Endodermal cell (in vitro differentiated cells): ENCODE data around the gene KITLG. TPM values are rescaled to one million over a fixed set of nuclear protein-coding genes. Genes with fewer than 3 reads are reported as not detected.

Source experiments
- DNase-seq: peaks from one replicate; pipeline ENCODE4 v3.0.0-alpha.2; 2017
- H3K27ac ChIP-seq: 2 replicates; pipeline ENCODE4 v1.5.1; 2013; ENCODE audit warnings: mild to moderate bottlenecking, low read depth, low read length, moderate library complexity
- H3K27me3 ChIP-seq: 2 replicates; pipeline ENCODE4 v1.6.1; 2013; ENCODE audit warnings: mild to moderate bottlenecking, low read length, moderate library complexity; ENCODE audit not compliant: insufficient read depth, control insufficient read depth, poor library complexity, severe bottlenecking
- H3K36me3 ChIP-seq: 2 replicates; pipeline ENCODE4 v1.7.0; 2013; ENCODE audit warnings: mild to moderate bottlenecking, low read length, moderate library complexity; ENCODE audit not compliant: control insufficient read depth, insufficient read depth
- H3K4me1 ChIP-seq: one replicate; pipeline ENCODE4 v1.7.0; 2013; ENCODE audit warnings: low read length; ENCODE audit not compliant: control insufficient read depth, insufficient read depth
- H3K4me3 ChIP-seq: 2 replicates; pipeline ENCODE4 v1.5.1; 2013; ENCODE audit warnings: mild to moderate bottlenecking, low read length, moderate library complexity
- H3K9ac ChIP-seq: 2 replicates; pipeline ENCODE4 v1.6.1; 2013; ENCODE audit warnings: mild to moderate bottlenecking, low read length, moderate library complexity; ENCODE audit not compliant: poor library complexity, severe bottlenecking; ENCODE audit errors: extremely low read depth
- H3K9me3 ChIP-seq: 2 replicates; pipeline ENCODE4 v1.6.1; 2013; ENCODE audit warnings: mild to moderate bottlenecking, low read length, moderate library complexity; ENCODE audit not compliant: control insufficient read depth
- H3K27ac Mint-ChIP-seq: 2 replicates; pipeline ENCODE4 v1.8.0; 2020; ENCODE audit warnings: mixed read lengths
- H3K27me3 Mint-ChIP-seq: 2 replicates; pipeline ENCODE4 v1.8.0; 2021; ENCODE audit warnings: mild to moderate bottlenecking, mixed read lengths; ENCODE audit not compliant: insufficient read depth
- H3K36me3 Mint-ChIP-seq: 2 replicates; pipeline ENCODE4 v1.8.0; 2020; ENCODE audit warnings: low read depth, mixed read lengths
- H3K4me1 Mint-ChIP-seq: 2 replicates; pipeline ENCODE4 v1.8.0; 2020; ENCODE audit warnings: mixed read lengths
- H3K4me3 Mint-ChIP-seq: 2 replicates; pipeline ENCODE4 v1.8.0; 2020; ENCODE audit warnings: mild to moderate bottlenecking, moderate library complexity, mixed read lengths
- H3K9me3 Mint-ChIP-seq: 2 replicates; pipeline ENCODE4 v1.8.0; 2020; ENCODE audit warnings: mild to moderate bottlenecking, mixed read lengths
- WGBS, 2 experiments: methylation state at CpG; one replicate each; pipeline versions ENCODE4 v1.1.5 to v1.1.7; 2013; ENCODE audit warnings: missing lambda C conversion rate in 2 of 2, mixed read lengths in 1 of 2; ENCODE audit not compliant: insufficient coverage in 1 of 2, insufficient read length in 1 of 2; 5-methylcytosine and 5-hydroxymethylcytosine counted together
- total RNA-seq, 2 donors: library from RNA; stranded (reverse); fragmentation: NEBNext Ultra II Directional in 1 of 2; extraction: Animal tissue kit (Norgen Biotek cat#: 25700) in 1 of 2; gene quantifications; 2 replicates in 1 of 2; 3 replicates in 1 of 2; pipeline ENCODE4 v1.2.1, GENCODE V29; 2021
- TF ChIP-seq, protein P1 (sequence below): fragments of 200-600 bp; sonication (generic); conservative IDR thresholded peaks from 2 replicates; pipeline ENCODE4 v1.5.0; 2021; ENCODE audit warnings: antibody characterized with exemption, mild to moderate bottlenecking

The KITLG gene
- total RNA-seq, 2 donors from 2014 or later = 7.0 to 14.3 TPM

DNA sequence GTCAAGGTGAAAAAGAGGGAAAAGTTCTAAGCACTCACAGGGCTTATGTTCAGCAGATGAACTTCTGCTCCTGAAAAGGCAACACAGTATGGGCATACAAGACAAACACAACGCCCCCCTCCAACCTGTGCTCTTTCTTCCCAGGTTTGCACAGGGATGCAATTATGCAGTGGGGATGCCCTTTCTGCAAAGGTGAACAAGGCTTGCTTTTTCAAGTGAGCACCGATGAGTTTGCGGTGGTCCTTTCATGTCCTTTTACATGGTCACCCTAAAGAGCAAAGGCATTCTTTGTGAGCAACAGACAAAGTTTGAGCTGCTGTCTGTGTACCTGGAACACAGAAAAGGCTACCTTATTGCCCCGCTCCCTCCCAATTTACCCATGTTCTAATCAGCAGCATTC is 6.7 kb downstream of the KITLG start:
- peaks cover 35% of the 10 kb centered on the region for H3K27me3 Mint-ChIP-seq
- no peak overlapping the region for H3K27ac Mint-ChIP-seq
- WGBS, 2 experiments = 89 to 96% methylated on average over 4 of the region's 4 CpGs
- peaks cover 44% of the 10 kb centered on the region for H3K4me1 Mint-ChIP-seq
- no peaks in the 10 kb centered on the region for H3K36me3 Mint-ChIP-seq
- TF ChIP-seq, protein P1, sequence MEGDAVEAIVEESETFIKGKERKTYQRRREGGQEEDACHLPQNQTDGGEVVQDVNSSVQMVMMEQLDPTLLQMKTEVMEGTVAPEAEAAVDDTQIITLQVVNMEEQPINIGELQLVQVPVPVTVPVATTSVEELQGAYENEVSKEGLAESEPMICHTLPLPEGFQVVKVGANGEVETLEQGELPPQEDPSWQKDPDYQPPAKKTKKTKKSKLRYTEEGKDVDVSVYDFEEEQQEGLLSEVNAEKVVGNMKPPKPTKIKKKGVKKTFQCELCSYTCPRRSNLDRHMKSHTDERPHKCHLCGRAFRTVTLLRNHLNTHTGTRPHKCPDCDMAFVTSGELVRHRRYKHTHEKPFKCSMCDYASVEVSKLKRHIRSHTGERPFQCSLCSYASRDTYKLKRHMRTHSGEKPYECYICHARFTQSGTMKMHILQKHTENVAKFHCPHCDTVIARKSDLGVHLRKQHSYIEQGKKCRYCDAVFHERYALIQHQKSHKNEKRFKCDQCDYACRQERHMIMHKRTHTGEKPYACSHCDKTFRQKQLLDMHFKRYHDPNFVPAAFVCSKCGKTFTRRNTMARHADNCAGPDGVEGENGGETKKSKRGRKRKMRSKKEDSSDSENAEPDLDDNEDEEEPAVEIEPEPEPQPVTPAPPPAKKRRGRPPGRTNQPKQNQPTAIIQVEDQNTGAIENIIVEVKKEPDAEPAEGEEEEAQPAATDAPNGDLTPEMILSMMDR = no peak
- Histone ChIP-seq H3K27ac (no peak overlapping the region), H3K27me3 (peaks cover 48% of the 10 kb centered on the region), H3K36me3 (no peaks in the 10 kb centered on the region), H3K9me3 (no peaks in the 10 kb centered on the region), H3K4me1 (no peaks in the 10 kb centered on the region), H3K9ac (no peak overlapping the region), H3K4me3 (no peak overlapping the region)
- H3K4me3 Mint-ChIP-seq = no peak overlapping the region
- no peak for DNase-seq
- H3K9me3 Mint-ChIP-seq = no peaks in the 10 kb centered on the region

DNA sequence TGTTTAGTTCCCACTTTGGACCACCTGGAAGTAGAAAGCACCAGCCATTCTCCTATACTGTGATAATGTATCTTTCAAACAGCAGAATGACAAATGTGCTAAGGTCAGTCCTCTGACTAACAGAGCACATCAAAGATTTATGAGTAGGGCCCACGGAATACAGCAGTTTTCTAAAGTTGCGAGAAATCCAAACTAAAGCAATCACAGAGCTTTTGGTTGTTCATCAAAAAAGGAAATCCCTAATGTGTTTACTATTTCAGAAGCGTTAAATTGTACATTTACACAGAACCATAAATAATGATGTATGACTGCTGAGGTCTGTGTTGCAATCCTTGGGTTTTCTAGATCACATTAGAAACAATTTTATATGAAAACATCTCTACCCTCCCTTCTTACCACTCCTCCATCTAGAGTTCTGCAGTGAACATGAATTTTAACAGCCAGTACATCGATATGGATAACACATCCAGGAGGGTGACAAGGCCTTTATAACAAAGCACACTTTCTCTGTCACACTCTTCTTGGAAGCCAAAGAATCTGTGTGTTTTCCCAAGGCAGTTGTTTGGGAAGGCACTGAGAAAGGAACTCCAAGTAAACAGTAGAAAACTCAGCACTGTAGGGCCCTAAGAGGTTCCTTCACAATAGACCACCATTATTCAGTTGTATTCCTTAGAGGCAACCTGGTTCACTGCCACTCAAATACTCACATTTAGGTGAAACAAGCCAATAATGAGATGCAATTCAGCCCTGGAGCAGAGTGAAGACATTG is 7.3 kb downstream of the KITLG start:
- no peaks in the 10 kb centered on the region for H3K9me3 ChIP-seq
- Mint-ChIP-seq H3K9me3 (no peaks in the 10 kb centered on the region), H3K36me3 (no peaks in the 10 kb centered on the region), H3K4me1 (peaks cover 38% of the 10 kb centered on the region), H3K4me3 (no peak overlapping the region), H3K27me3 (peaks cover 31% of the 10 kb centered on the region), H3K27ac (no peak overlapping the region)
- H3K4me1 ChIP-seq = no peaks in the 10 kb centered on the region
- H3K36me3 ChIP-seq = no peaks in the 10 kb centered on the region
- WGBS, 2 experiments = 58 to 94% methylated on average over 2 to 3 of the region's 4 CpGs
- DNase-seq = no peak
- no peak overlapping the region for H3K9ac ChIP-seq
- peak overlapping the region; percentile 42 for H3K27ac ChIP-seq
- H3K27me3 ChIP-seq = peaks cover 46% of the 10 kb centered on the region
- H3K4me3 ChIP-seq = no peak overlapping the region
- TF ChIP-seq, protein P1 = no peak

DNA sequence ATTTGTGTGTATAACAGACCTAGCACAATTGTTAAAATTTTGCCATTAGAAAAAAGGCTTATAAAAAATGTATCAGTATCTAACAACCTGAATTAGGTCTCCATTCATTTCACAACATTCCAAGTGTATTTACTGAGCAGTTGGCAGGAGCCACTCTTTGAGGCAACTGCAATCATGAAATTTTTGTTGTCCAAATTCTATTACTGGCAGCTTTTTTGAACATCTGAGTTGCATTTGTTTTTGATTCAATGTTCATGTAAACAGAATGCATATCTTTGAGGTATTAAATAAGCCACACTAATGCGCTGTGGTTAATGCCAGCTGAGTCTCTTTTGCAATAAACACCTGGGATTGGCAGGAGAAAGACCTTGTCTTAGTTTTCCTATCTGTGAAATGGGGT is 8.7 kb downstream of the KITLG start:
- H3K9ac ChIP-seq = no peak overlapping the region
- WGBS, 2 experiments = 100% methylated on average over 1 of the region's 1 CpG
- no peaks in the 10 kb centered on the region for H3K9me3 ChIP-seq
- no peak overlapping the region for H3K4me3 Mint-ChIP-seq
- H3K27me3 Mint-ChIP-seq = peaks cover 21% of the 10 kb centered on the region
- no peak overlapping the region for H3K4me3 ChIP-seq
- no peaks in the 10 kb centered on the region for H3K4me1 ChIP-seq
- H3K27ac Mint-ChIP-seq = no peak overlapping the region
- no peaks in the 10 kb centered on the region for H3K36me3 ChIP-seq
- H3K4me1 Mint-ChIP-seq = peaks cover 29% of the 10 kb centered on the region
- TF ChIP-seq, protein P1 = no peak
- no peaks in the 10 kb centered on the region for H3K9me3 Mint-ChIP-seq
- DNase-seq = no peak
- H3K27ac ChIP-seq = no peak overlapping the region
- H3K36me3 Mint-ChIP-seq = no peaks in the 10 kb centered on the region
- H3K27me3 ChIP-seq = peaks cover 32% of the 10 kb centered on the region
